ENCODE results near the gene SDHAF3. TPM values are rescaled to one million over a fixed set of nuclear protein-coding genes. Genes with fewer than 3 reads are reported as not detected.
"Not testable (repeated sequence)": the region's sequence is repeated elsewhere in the genome, so short reads cannot be mapped to it uniquely, and the experiment has no call there.

The SDHAF3 gene
- total RNA-seq, 4 donors from 2014 or later = 4.0 to 10.4 (median 8.1) TPM

- Histone ChIP-seq H3K36me3 (peaks cover 0 to 11% (median 3%) of the 10 kb centered on the region in 4 donors), H3K27me3 (no peaks in the 10 kb centered on the region), H3K27ac (replicated peaks in 1 of 4) (no peak overlapping the region), H3K4me3 (no peak overlapping the region), H3K4me1 (no peaks in the 10 kb centered on the region), H3K9me3 (peaks cover 0 to 6% (median 0%) of the 10 kb centered on the region in 4 donors)
- intact Hi-C loops (cut with DNase I) = no loop called here
- no peak for TF ChIP-seq CTCF (IDR thresholded peaks at IDR 0.05)
- TF ChIP-seq POLR2A (IDR thresholded peaks at IDR 0.05; ENCODE audit: low read depth) = no peak
- TF ChIP-seq POLR2AphosphoS5 (IDR thresholded peaks at IDR 0.05) = no peak
- no peak for TF ChIP-seq EP300 (IDR thresholded peaks at IDR 0.05)
- DNase-seq (ENCODE audit: extremely low spot score) = no peak
- 96% methylated on average over 2 of the region's 2 CpGs for WGBS
Observed at GRCh38 chr7:97155897-97156418, 38.5 kb downstream of the SDHAF3 start.

- H3K27ac ChIP-seq (replicated peaks in 1 of 4); DNase-seq (ENCODE audit: extremely low spot score); intact Hi-C loops (cut with DNase I); H3K9me3 ChIP-seq; H3K4me3 ChIP-seq; H3K27me3 ChIP-seq; H3K4me1 ChIP-seq: not testable (repeated sequence)
- 96% methylated on average over 25 of the region's 26 CpGs for WGBS
- H3K36me3 ChIP-seq = peaks cover 0 to 13% (median 3%) of the 10 kb centered on the region in 4 donors
Observed at GRCh38 chr7:97159984-97160383, 42.5 kb downstream of the SDHAF3 start.

GRCh38 chr7:97161609-97162008, 44.1 kb downstream of the SDHAF3 start:
- intact Hi-C loops (cut with DNase I); DNase-seq (ENCODE audit: extremely low spot score); H3K27me3 ChIP-seq; H3K9me3 ChIP-seq; H3K4me1 ChIP-seq; H3K27ac ChIP-seq (replicated peaks in 1 of 4); H3K4me3 ChIP-seq: not testable (repeated sequence)
- H3K36me3 ChIP-seq = peaks cover 0 to 13% (median 3%) of the 10 kb centered on the region in 4 donors
- 100% methylated on average over 1 of the region's 1 CpG for WGBS

GRCh38 chr7:97166308-97166707, 48.8 kb downstream of the SDHAF3 start:
- intact Hi-C loops (cut with DNase I) = no loop called here
- Histone ChIP-seq H3K27ac (replicated peaks in 1 of 4) (no peak overlapping the region), H3K9me3 (no peaks in the 10 kb centered on the region), H3K4me3 (no peak overlapping the region), H3K36me3 (no peaks in the 10 kb centered on the region), H3K27me3 (no peaks in the 10 kb centered on the region), H3K4me1 (no peaks in the 10 kb centered on the region)
- TF ChIP-seq POLR2AphosphoS5 (IDR thresholded peaks at IDR 0.05) = no peak
- no peak for TF ChIP-seq CTCF (IDR thresholded peaks at IDR 0.05)
- no peak for TF ChIP-seq POLR2A (IDR thresholded peaks at IDR 0.05; ENCODE audit: low read depth)
- no peak for TF ChIP-seq EP300 (IDR thresholded peaks at IDR 0.05)
- DNase-seq (ENCODE audit: extremely low spot score) = no peak
- 97% methylated on average over 2 of the region's 2 CpGs for WGBS

- Histone ChIP-seq H3K4me1 (no peaks in the 10 kb centered on the region), H3K4me3 (no peak overlapping the region), H3K27ac (replicated peaks in 1 of 4) (no peak overlapping the region), H3K9me3 (no peaks in the 10 kb centered on the region), H3K27me3 (no peaks in the 10 kb centered on the region), H3K36me3 (no peaks in the 10 kb centered on the region)
- WGBS = 79% methylated on average over 4 of the region's 4 CpGs
- DNase-seq (ENCODE audit: extremely low spot score) = no peak
- intact Hi-C loops (cut with DNase I) = no loop called here
- TF ChIP-seq POLR2AphosphoS5 (IDR thresholded peaks at IDR 0.05) = no peak
- TF ChIP-seq EP300 (IDR thresholded peaks at IDR 0.05) = no peak
- no peak for TF ChIP-seq POLR2A (IDR thresholded peaks at IDR 0.05; ENCODE audit: low read depth)
- TF ChIP-seq CTCF (IDR thresholded peaks at IDR 0.05) = no peak
Observed at GRCh38 chr7:97167176-97167575, 49.7 kb downstream of the SDHAF3 start.

GRCh38 chr7:97167749-97168148, 50.3 kb downstream of the SDHAF3 start:
- no peak overlapping the region for H3K4me3 ChIP-seq
- H3K36me3 ChIP-seq = no peaks in the 10 kb centered on the region
- DNase-seq (ENCODE audit: extremely low spot score) = no peak
- 81% methylated on average over 3 of the region's 3 CpGs for WGBS
- no peaks in the 10 kb centered on the region for H3K27me3 ChIP-seq
- H3K27ac ChIP-seq (replicated peaks in 1 of 4) = no peak overlapping the region
- no peaks in the 10 kb centered on the region for H3K9me3 ChIP-seq
- no peaks in the 10 kb centered on the region for H3K4me1 ChIP-seq
- TF ChIP-seq CTCF (IDR thresholded peaks at IDR 0.05) (no peak), EP300 (IDR thresholded peaks at IDR 0.05) (no peak), POLR2AphosphoS5 (IDR thresholded peaks at IDR 0.05) (no peak), POLR2A (IDR thresholded peaks at IDR 0.05; ENCODE audit: low read depth) (no peak)
- intact Hi-C loops (cut with DNase I) = no loop called here
